NT2/D1 (cell line): ENCODE results near the gene CD109.

Experiments used
- SUZ12 ChIP-seq: IDR thresholded peaks from 2 replicates; pipeline ENCODE4 v1.6.1; 2011; ENCODE audit not compliant: insufficient read length, insufficient read depth; ENCODE audit errors: extremely low read depth
- YY1 ChIP-seq: IDR thresholded peaks from 2 replicates; pipeline ENCODE4 v1.6.1; 2011; ENCODE audit not compliant: insufficient read length, insufficient read depth
- ZNF274 ChIP-seq: IDR thresholded peaks from 2 replicates; pipeline ENCODE4 v1.6.1; 2011; ENCODE audit warnings: mild to moderate bottlenecking, low read depth, low read length

DNA sequence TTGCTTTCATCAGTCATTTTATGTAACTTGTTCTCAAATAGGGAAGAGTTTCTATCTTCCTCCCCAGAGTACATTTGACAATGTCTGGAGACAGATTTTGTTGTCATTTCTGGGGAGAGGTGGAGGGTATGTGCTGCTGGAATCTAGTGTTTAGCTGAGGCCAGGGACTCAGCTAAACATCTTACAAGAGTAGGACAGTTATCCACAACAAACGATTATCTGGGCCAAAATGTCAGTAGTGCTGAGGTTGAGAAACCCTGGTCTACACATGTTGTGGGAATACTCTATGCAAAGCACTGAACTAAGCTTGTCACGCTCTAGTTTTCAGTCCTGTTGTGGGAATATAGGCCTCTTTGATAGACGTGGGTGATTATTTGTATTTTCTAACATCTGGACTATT lies 171.4 kb downstream of the CD109 start:
- no peak for TF ChIP-seq SUZ12
- TF ChIP-seq YY1 = no peak
- TF ChIP-seq ZNF274 = no peak
